Fibroblast of lung (primary cell): ENCODE measurements around the gene DDI2. TPM values are rescaled to one million over a fixed set of nuclear protein-coding genes. Genes with fewer than 3 reads are reported as not detected.
A peak's percentile ranks its signal among the peaks of the same experiment; 100 is the strongest.

Experiments
- DNase-seq, 2 donors: peaks; one replicate each; pipeline versions ENCODE4 v3.0.0 to v3.0.0-alpha.2; 2010; ENCODE audit warnings: low read depth in 2 of 2
- H2AFZ ChIP-seq: 2 replicates; pipeline ENCODE4 v1.5.1; 2012; ENCODE audit warnings: low read length, control low read depth, inconsistent platforms
- H3K27ac ChIP-seq: 2 replicates; pipeline ENCODE4 v1.5.1; 2011; ENCODE audit warnings: low read length, control low read depth; ENCODE audit not compliant: insufficient read depth
- H3K27me3 ChIP-seq: 2 replicates; pipeline ENCODE4 v1.5.1; 2011; ENCODE audit warnings: mild to moderate bottlenecking, low read length; ENCODE audit not compliant: control insufficient read depth, insufficient read depth
- H3K36me3 ChIP-seq: 2 replicates; pipeline ENCODE4 v1.5.1; 2011; ENCODE audit warnings: low read length; ENCODE audit not compliant: control insufficient read depth, insufficient read depth
- H3K4me1 ChIP-seq: 2 replicates; pipeline ENCODE4 v1.5.1; 2011; ENCODE audit warnings: low read length; ENCODE audit not compliant: control insufficient read depth, insufficient read depth; ENCODE audit errors: extremely low read depth
- H3K4me2 ChIP-seq: 2 replicates; pipeline ENCODE4 v1.5.1; 2011; ENCODE audit warnings: low read length, control low read depth; ENCODE audit not compliant: insufficient read depth; ENCODE audit errors: extremely low read depth
- H3K4me3 ChIP-seq, 4 experiments: fragments of 200-600 bp in 1 of 4; sonication (generic) in 1 of 4; replicated peaks in 1 of 4; 2 replicates each; pipeline ENCODE4 v1.5.1; 2011 to 2016; ENCODE audit warnings: low read length in 4 of 4, low read depth in 3 of 4, mild to moderate bottlenecking in 3 of 4, control low read depth in 2 of 4, inconsistent platforms in 1 of 4, mixed read lengths in 1 of 4; ENCODE audit not compliant: insufficient read depth in 1 of 4; ENCODE audit errors: control extremely low read depth in 1 of 4
- H3K79me2 ChIP-seq: 2 replicates; pipeline ENCODE4 v1.5.1; 2012; ENCODE audit warnings: mild to moderate bottlenecking, low read length, inconsistent platforms; ENCODE audit not compliant: control insufficient read depth, insufficient read depth
- H3K9ac ChIP-seq: 2 replicates; pipeline ENCODE4 v1.5.1; 2011; ENCODE audit warnings: mild to moderate bottlenecking, low read length, control low read depth; ENCODE audit not compliant: insufficient read depth
- H3K9me3 ChIP-seq: 2 replicates; pipeline ENCODE4 v1.5.1; 2012; ENCODE audit warnings: low read depth, low read length; ENCODE audit not compliant: control insufficient read depth, insufficient read depth
- H4K20me1 ChIP-seq: 2 replicates; pipeline ENCODE4 v1.5.1; 2011; ENCODE audit warnings: low read length; ENCODE audit not compliant: control insufficient read depth, insufficient read depth; ENCODE audit errors: extremely low read depth
- EZH2 ChIP-seq: IDR thresholded peaks from 2 replicates; pipeline ENCODE4 v1.5.1; 2012; ENCODE audit warnings: low read length, control low read depth, mild to moderate bottlenecking; ENCODE audit errors: missing control alignments
- polyA plus RNA-seq, 2 donors: library from polyadenylated mRNA; depleted of rRNA in 1 of 2; stranded (reverse) in 1 of 2; unstranded in 1 of 2; fragments of >200 nt; gene quantifications; 2 replicates each; pipeline ENCODE4 v1.2.1, GENCODE V29; 2011 to 2012; ENCODE audit warnings: missing spikeins in 1 of 2
- total RNA-seq: library from RNA; depleted of rRNA; stranded (reverse); fragments of >200 nt; gene quantifications from 2 replicates; pipeline ENCODE4 v1.2.1, GENCODE V29; 2014
- TF ChIP-seq, protein P1 (sequence below), 2 donors: IDR thresholded peaks in 1 of 2; conservative IDR thresholded peaks in 1 of 2; 1 replicate in 1 of 2; 2 replicates in 1 of 2; pipeline ENCODE4 v1.5.1; 2011 to 2012; ENCODE audit warnings: low read length in 2 of 2, control low read depth in 1 of 2, inconsistent platforms in 1 of 2, low read depth in 1 of 2, mild to moderate bottlenecking in 1 of 2

The DDI2 gene
- total and polyA plus RNA-seq, 2 donors (not counting 1 experiment from before 2014, with no cell fraction given): 9.3 to 11.7 TPM

DNA sequence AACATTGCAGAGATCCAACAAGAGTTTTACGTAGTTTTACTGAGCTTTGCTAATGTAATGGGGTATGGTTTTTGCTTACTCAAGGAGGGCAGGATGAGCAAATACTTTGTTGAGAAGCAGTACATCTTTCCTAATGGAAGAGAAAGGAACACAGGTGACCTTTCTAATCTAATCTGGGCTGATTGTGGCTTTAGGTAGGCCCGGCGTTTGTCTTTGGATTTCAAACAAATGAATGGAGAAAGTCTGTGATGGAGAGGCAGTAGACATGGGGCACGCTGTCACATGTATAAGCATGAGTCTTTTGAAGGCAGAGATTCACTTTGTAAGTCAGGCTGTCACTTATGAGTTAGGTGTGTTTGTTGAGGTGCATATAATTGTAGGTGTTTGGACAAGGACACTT, 68.6 kb downstream of the DDI2 start:
- Histone ChIP-seq H3K27ac (no peak overlapping the region), H3K79me2 (peaks cover 60% of the 10 kb centered on the region)

DNA sequence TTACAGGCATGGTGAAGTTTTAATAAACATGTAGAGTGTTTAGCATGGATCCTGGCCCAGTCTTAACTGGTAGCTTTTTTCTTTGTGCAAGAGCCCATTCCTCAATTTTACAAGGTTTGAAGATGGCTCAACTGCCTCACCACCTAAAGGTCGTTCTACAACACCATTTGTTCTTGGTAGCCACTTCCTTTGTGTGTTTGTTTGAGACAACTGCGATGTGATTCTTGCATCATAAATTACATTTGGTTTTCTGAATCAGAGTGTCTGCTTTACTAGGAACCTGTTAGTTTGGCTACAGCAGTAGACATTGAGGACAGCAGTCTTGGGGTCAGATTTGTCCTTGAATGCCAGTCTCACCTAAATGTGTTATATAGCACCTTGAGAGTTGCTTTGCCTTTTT, 70.2 kb downstream of the DDI2 start:
- peaks cover 2% of the 10 kb centered on the region for H3K36me3 ChIP-seq
- no peak overlapping the region for H3K4me2 ChIP-seq
- H3K27me3 ChIP-seq: no peaks in the 10 kb centered on the region
- DNase-seq: no peak
- peaks cover 73% of the 10 kb centered on the region for H3K79me2 ChIP-seq
- no peak overlapping the region for H3K9ac ChIP-seq
- no peak overlapping the region for H3K27ac ChIP-seq
- no peak overlapping the region for H3K4me3 ChIP-seq
- H4K20me1 ChIP-seq: no peaks in the 10 kb centered on the region
- H3K4me1 ChIP-seq: peaks cover 8% of the 10 kb centered on the region
- TF ChIP-seq, protein P1, sequence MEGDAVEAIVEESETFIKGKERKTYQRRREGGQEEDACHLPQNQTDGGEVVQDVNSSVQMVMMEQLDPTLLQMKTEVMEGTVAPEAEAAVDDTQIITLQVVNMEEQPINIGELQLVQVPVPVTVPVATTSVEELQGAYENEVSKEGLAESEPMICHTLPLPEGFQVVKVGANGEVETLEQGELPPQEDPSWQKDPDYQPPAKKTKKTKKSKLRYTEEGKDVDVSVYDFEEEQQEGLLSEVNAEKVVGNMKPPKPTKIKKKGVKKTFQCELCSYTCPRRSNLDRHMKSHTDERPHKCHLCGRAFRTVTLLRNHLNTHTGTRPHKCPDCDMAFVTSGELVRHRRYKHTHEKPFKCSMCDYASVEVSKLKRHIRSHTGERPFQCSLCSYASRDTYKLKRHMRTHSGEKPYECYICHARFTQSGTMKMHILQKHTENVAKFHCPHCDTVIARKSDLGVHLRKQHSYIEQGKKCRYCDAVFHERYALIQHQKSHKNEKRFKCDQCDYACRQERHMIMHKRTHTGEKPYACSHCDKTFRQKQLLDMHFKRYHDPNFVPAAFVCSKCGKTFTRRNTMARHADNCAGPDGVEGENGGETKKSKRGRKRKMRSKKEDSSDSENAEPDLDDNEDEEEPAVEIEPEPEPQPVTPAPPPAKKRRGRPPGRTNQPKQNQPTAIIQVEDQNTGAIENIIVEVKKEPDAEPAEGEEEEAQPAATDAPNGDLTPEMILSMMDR (conservative IDR thresholded peaks at IDR 0.05 in 1 of 2, IDR thresholded peaks at IDR 0.05 in 1 of 2; ENCODE audit: low read depth in 1 of 2, low read length in 2 of 2): no peak
- TF ChIP-seq EZH2: no peak
- H3K9me3 ChIP-seq: no peaks in the 10 kb centered on the region
- H2AFZ ChIP-seq: no peak overlapping the region

More for the DNA sequence above, 68.6 kb downstream of the DDI2 start:
- no peaks in the 10 kb centered on the region for H3K9me3 ChIP-seq
- H3K4me3 ChIP-seq: peak overlapping the region; percentile 82 to 96 (median 94)
- no peaks in the 10 kb centered on the region for H3K27me3 ChIP-seq
- peaks cover 2% of the 10 kb centered on the region for H3K36me3 ChIP-seq
- peak in 1 of 2 donors; percentile 20 for DNase-seq
- H3K4me2 ChIP-seq: peak overlapping the region; percentile 68
- H2AFZ ChIP-seq: no peak overlapping the region
- H3K9ac ChIP-seq: no peak overlapping the region
- TF ChIP-seq, protein P1 (conservative IDR thresholded peaks at IDR 0.05 in 1 of 2, IDR thresholded peaks at IDR 0.05 in 1 of 2; ENCODE audit: low read depth in 1 of 2, low read length in 2 of 2): no peak
- H4K20me1 ChIP-seq: no peaks in the 10 kb centered on the region
- peaks cover 9% of the 10 kb centered on the region for H3K4me1 ChIP-seq

DNA sequence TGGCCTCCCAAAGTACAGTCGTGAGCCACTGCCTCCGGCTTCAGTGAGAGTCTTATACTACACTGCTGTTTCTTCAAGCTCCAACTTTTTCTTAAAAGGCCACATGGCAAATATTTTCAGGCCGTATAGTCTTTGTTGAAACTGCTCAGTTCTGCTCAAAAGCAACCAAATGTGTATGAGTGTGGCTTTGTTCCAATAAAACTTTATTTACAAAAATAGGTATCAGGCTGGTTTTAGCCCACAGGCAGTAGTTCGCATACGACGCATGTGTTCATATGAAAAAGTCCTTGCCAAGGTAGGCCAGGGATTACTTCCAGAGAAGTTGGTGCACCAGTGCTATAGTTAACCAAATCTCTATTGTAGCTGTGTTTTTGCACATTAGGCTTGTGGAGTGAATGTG, 73.1 kb downstream of the DDI2 start:
- peaks cover 2% of the 10 kb centered on the region for H3K36me3 ChIP-seq
- H3K4me3 ChIP-seq: no peak overlapping the region
- peaks cover 8% of the 10 kb centered on the region for H3K4me1 ChIP-seq
- H3K27ac ChIP-seq: no peak overlapping the region
- H2AFZ ChIP-seq: no peak overlapping the region
- no peaks in the 10 kb centered on the region for H3K9me3 ChIP-seq
- no peak for DNase-seq
- no peaks in the 10 kb centered on the region for H4K20me1 ChIP-seq
- H3K9ac ChIP-seq: no peak overlapping the region
- H3K27me3 ChIP-seq: no peaks in the 10 kb centered on the region
- H3K79me2 ChIP-seq: peaks cover 82% of the 10 kb centered on the region
- TF ChIP-seq, protein P1 (conservative IDR thresholded peaks at IDR 0.05 in 1 of 2, IDR thresholded peaks at IDR 0.05 in 1 of 2; ENCODE audit: low read depth in 1 of 2, low read length in 2 of 2): no peak
- TF ChIP-seq EZH2: no peak
- no peak overlapping the region for H3K4me2 ChIP-seq
